ENCODE measurements around the gene PCED1A. TPM values are rescaled to one million over a fixed set of nuclear protein-coding genes. Genes with fewer than 3 reads are reported as not detected.

Gene PCED1A
- total and polyA plus RNA-seq, 2 of the 8 experiments (the other 6 are each of a cell fraction or from before 2014, with no cell fraction given) = 13.4 to 18.9 TPM

DNA sequence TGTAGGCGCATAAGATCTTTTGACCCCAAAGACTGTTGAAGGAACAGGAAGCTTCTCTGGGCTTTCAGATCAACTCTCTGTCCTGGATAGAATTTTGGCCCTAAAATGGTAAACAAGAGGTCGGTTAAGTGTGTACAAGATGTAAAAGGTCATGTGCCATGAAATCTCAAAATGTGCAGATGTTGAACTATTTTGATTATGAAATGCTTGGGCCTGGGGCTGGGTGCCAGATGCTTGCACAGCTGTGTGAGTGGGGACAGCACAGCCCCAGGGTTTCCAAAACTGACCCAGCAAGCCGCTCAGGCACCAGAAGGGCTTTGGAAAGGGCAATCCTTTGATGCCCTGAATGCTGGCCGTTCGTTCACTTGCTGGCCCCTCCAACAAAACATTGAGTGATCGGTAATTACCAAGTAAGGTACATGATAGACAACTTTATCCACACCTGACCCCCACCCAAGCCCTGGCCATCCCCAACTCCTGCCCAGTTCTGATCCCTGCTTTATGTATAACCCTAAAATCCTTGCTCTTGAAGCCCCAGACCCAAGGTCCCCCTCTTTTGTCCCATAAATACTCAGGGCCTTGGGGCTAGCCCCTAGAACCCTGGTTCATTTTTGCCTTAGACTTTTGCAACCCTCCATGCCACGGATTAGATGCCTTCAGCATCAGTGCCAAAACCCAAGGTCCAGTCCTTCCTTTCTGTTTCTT is 22.4 kb downstream of the PCED1A start:
- Histone ChIP-seq H3K79me1 (ENCODE audit: low read depth, low read length) (no peaks in the 10 kb centered on the region), H3K56ac (replicated peaks; ENCODE audit: insufficient read length, low read depth, low read length) (no peak overlapping the region), H3K4me3 (ENCODE audit: extremely low read depth in 1 of 4, insufficient read depth in 2 of 4, low read depth in 3 of 4, low read length in 4 of 4) (no peak overlapping the region), H3K14ac (ENCODE audit: insufficient read length) (no peak overlapping the region), H3K18ac (ENCODE audit: extremely low read depth, low read length) (no peak overlapping the region), H3K36me3 (ENCODE audit: control insufficient read depth in 2 of 4, insufficient read depth in 4 of 4, low read length in 3 of 4) (0 out of 8 replicates have a peak, but pooled peaks cover 0 to 2% (median 0%) of the 10 kb centered on the region in 4 experiments), H4K91ac (replicated peaks; ENCODE audit: insufficient read length, low read length) (no peak overlapping the region), H2BK120ac (replicated peaks; ENCODE audit: low read depth, low read length) (no peak overlapping the region), H3K4me2 (ENCODE audit: insufficient read depth in 1 of 2, low read depth in 2 of 2, low read length in 2 of 2) (no peak overlapping the region), H4K5ac (ENCODE audit: insufficient read length, low read depth, low read length) (no peak overlapping the region), H3K4me1 (replicated peaks in 1 of 4; ENCODE audit: control insufficient read depth in 3 of 4, insufficient read depth in 4 of 4, low read length in 3 of 4) (peaks cover 0 to 14% (median 9%) of the 10 kb centered on the region in 4 experiments; a peak in 6 of 7 replicates), H2AFZ (ENCODE audit: low read length) (no peak overlapping the region), H2AK5ac (ENCODE audit: low read depth, low read length) (no peak overlapping the region), H3K27ac (ENCODE audit: low read depth, low read length) (no peak overlapping the region), H3K23me2 (ENCODE audit: low read depth, low read length) (peaks cover 3% of the 10 kb centered on the region; the same call in 1 of the 2 replicates), H2BK5ac (ENCODE audit: low read depth, low read length) (no peak overlapping the region), H3K9me3 (ENCODE audit: insufficient read depth in 2 of 2, low read depth in 1 of 2, low read length in 1 of 2) (no peaks in the 10 kb centered on the region; a peak in 1 of 4 replicates), H3K79me2 (ENCODE audit: control insufficient read depth in 1 of 2, insufficient read depth in 2 of 2, low read length in 2 of 2) (no peaks in the 10 kb centered on the region), H3K23ac (ENCODE audit: insufficient read length) (no peak overlapping the region), H2BK20ac (ENCODE audit: low read length) (no peak overlapping the region), H2BK12ac (ENCODE audit: low read depth, low read length) (0 out of 2 replicates have a peak overlapping the region, but pooled peaks have one; percentile 9), H4K20me1 (replicated peaks in 1 of 2; ENCODE audit: control insufficient read depth in 1 of 2, insufficient read depth in 2 of 2, low read length in 2 of 2) (no peaks in the 10 kb centered on the region), H4K8ac (ENCODE audit: extremely low read depth, insufficient read depth, low read length) (no peak overlapping the region), H3K27me3 (replicated peaks in 1 of 4; ENCODE audit: control insufficient read depth in 3 of 4, extremely low read depth in 1 of 4, insufficient read depth in 3 of 4, low read length in 3 of 4) (peaks cover 20 to 39% (median 31%) of the 10 kb centered on the region in 4 experiments), H3K9ac (replicated peaks in 1 of 4; ENCODE audit: extremely low read depth in 1 of 4, low read depth in 3 of 4, low read length in 3 of 4) (no peak overlapping the region), H2BK15ac (ENCODE audit: low read length) (no peak overlapping the region), H3K4ac (replicated peaks; ENCODE audit: insufficient read length, low read depth, low read length) (no peak overlapping the region)
- CTCF ChIA-PET (ENCODE audit: partially characterized antibody) = interaction anchor here (0.9 to 2.4 kb wide), 5 partner anchors 9 to 118 kb away, joined by 3 to 9 read pairs (median 4); no protein-coding TSS in a partner anchor
- DNase-seq (ENCODE audit: low read depth in 1 of 2, low spot score in 2 of 2) (peak in 1 of 2 experiments; percentile 13), FAIRE-seq (no peak)
- POLR2A ChIA-PET (ENCODE audit: partially characterized antibody) = interaction anchor here (1.1 kb wide), 1 partner anchor 351 kb away, joined by 3 read pairs; no protein-coding TSS in a partner anchor
- TF ChIP-seq, protein P1, sequence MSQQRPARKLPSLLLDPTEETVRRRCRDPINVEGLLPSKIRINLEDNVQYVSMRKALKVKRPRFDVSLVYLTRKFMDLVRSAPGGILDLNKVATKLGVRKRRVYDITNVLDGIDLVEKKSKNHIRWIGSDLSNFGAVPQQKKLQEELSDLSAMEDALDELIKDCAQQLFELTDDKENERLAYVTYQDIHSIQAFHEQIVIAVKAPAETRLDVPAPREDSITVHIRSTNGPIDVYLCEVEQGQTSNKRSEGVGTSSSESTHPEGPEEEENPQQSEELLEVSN (IDR thresholded peaks at IDR 0.05) = no peak
- WGBS, 2 experiments (ENCODE audit: extremely low coverage in 1 of 2, insufficient coverage in 1 of 2, insufficient read length in 1 of 2, insufficient replicate concordance in 2 of 2, low coverage in 1 of 2, low lambda C conversion rate in 2 of 2, missing lambda C conversion rate in 1 of 2) = 90% methylated on average over 7 of the region's 7 CpGs; no CpG with 5 or more reads in 1 of the 2 experiments

Measured in H1 (cell line).